WTC11 (cell line): Measurements from ENCODE around the gene ENTPD1. TPM values are rescaled to one million over a fixed set of nuclear protein-coding genes. Genes with fewer than 3 reads are reported as not detected.
"Not testable (repeated sequence)": the region's sequence is repeated elsewhere in the genome, so short reads cannot be mapped to it uniquely, and the experiment has no call there.

Source experiments
- ATAC-seq: fragments of 200-7000 bp; cut with Tn5 transposase; 2 replicates; pipeline ENCODE4 v1.10.0; 2021; ENCODE audit warnings: mild to moderate bottlenecking, moderate library complexity
- CTCF ChIA-PET: fragments of 300-600 bp; sonication (Branson Sonifier 250); formaldehyde crosslinking; loops from one replicate; lab custom pipeline; 2021; ENCODE audit warnings: antibody characterized with exemption; lab: Charles Lee
- POLR2A ChIA-PET: fragments of 350-600 bp; sonication (Branson Sonifier 250); formaldehyde crosslinking; loops from one replicate; lab custom pipeline; 2021; ENCODE audit warnings: antibody characterized with exemption; lab: Charles Lee
- DNase-seq: peaks from one replicate; pipeline ENCODE4 v3.0.0; 2021; ENCODE audit warnings: low spot score
- H3K27ac Mint-ChIP-seq: 2 replicates; pipeline ENCODE4 v1.8.0; 2021; ENCODE audit warnings: mixed read lengths
- H3K27me3 Mint-ChIP-seq: 2 replicates; pipeline ENCODE4 v1.8.0; 2021; ENCODE audit warnings: low read depth, mild to moderate bottlenecking, moderate library complexity, mixed read lengths
- H3K36me3 Mint-ChIP-seq: 2 replicates; pipeline ENCODE4 v1.8.0; 2021; ENCODE audit warnings: mixed read lengths
- H3K4me1 Mint-ChIP-seq: 2 replicates; pipeline ENCODE4 v1.8.0; 2022; ENCODE audit warnings: mixed read lengths
- H3K4me3 Mint-ChIP-seq: 2 replicates; pipeline ENCODE4 v1.8.0; 2021; ENCODE audit warnings: mild to moderate bottlenecking, moderate library complexity, mixed read lengths
- H3K9me3 Mint-ChIP-seq: 2 replicates; pipeline ENCODE4 v1.8.0; 2021; ENCODE audit warnings: mixed read lengths
- ARID4B ChIP-seq: sonication (generic); formaldehyde crosslinking; IDR thresholded peaks from 2 replicates; pipeline ENCODE4 v1.8.0; 2023; ENCODE audit warnings: missing genetic modification reagents, mild to moderate bottlenecking, borderline replicate concordance
- CDX4 ChIP-seq: fragments of 250-450 bp; sonication (Bioruptor Pico); IDR thresholded peaks from 2 replicates; pipeline ENCODE4 v1.9.0; 2021; ENCODE audit warnings: moderate library complexity, mild to moderate bottlenecking, inconsistent platforms, borderline replicate concordance
- CTCF ChIP-seq: fragments of 200-600 bp; IDR thresholded peaks from 2 replicates; pipeline ENCODE4 v1.8.0; 2022; ENCODE audit warnings: antibody characterized with exemption
- ETV6 ChIP-seq: sonication (generic); formaldehyde crosslinking; IDR thresholded peaks from 2 replicates; pipeline ENCODE4 v1.8.1; 2022; ENCODE audit warnings: mild to moderate bottlenecking, missing genetic modification reagents
- JUN ChIP-seq: sonication (generic); formaldehyde crosslinking; IDR thresholded peaks from 2 replicates; pipeline ENCODE4 v1.8.0; 2023; ENCODE audit warnings: mild to moderate bottlenecking, missing genetic modification reagents
- MAX ChIP-seq: sonication (generic); formaldehyde crosslinking; IDR thresholded peaks from 2 replicates; pipeline ENCODE4 v1.8.0; 2022; ENCODE audit warnings: mild to moderate bottlenecking, missing genetic modification reagents
- PREB ChIP-seq: sonication (generic); formaldehyde crosslinking; IDR thresholded peaks from 2 replicates; pipeline ENCODE4 v1.8.1; 2022; ENCODE audit warnings: mild to moderate bottlenecking, missing genetic modification reagents, moderate library complexity, borderline replicate concordance
- SMAD4 ChIP-seq: sonication (generic); formaldehyde crosslinking; IDR thresholded peaks from 2 replicates; pipeline ENCODE4 v1.8.0; 2022; ENCODE audit warnings: mild to moderate bottlenecking, missing genetic modification reagents
- SP1 ChIP-seq: sonication (generic); formaldehyde crosslinking; conservative IDR thresholded peaks from 2 replicates; pipeline ENCODE4 v1.8.1; 2022; ENCODE audit warnings: missing genetic modification reagents
- STAT6 ChIP-seq: sonication (generic); formaldehyde crosslinking; conservative IDR thresholded peaks from 2 replicates; pipeline ENCODE4 v1.8.1; 2023; ENCODE audit warnings: mild to moderate bottlenecking, low read depth, missing genetic modification reagents, moderate library complexity
- ZNF532 ChIP-seq: fragments of 250-450 bp; sonication (Bioruptor Pico); IDR thresholded peaks from 2 replicates; pipeline ENCODE4 v1.9.0; 2021; ENCODE audit warnings: mild to moderate bottlenecking, borderline replicate concordance
- ZNF671 ChIP-seq: fragments of 250-450 bp; sonication (Bioruptor Pico); IDR thresholded peaks from 2 replicates; pipeline ENCODE4 v1.8.0; 2021; ENCODE audit warnings: mild to moderate bottlenecking
- total RNA-seq: library from RNA; stranded (reverse); gene quantifications from 3 replicates; pipeline ENCODE4 v1.2.3, GENCODE V29; 2021

Gene ENTPD1
- total RNA-seq, 1 experiment from 2014 or later = 2.3 TPM

GRCh38 chr10:95729323-95730055 is 26.5 kb upstream of the ENTPD1 start (continued):
- TF ChIP-seq ARID4B (CRISPR knock-in tag) = no peak
- no peak for TF ChIP-seq ETV6 (CRISPR knock-in tag)
- no peak for TF ChIP-seq CDX4 (CRISPR knock-in tag)
- TF ChIP-seq ZNF532 (CRISPR knock-in tag) = no peak
- no peak for TF ChIP-seq ZNF671 (CRISPR knock-in tag)
- TF ChIP-seq, all 79 proteins: peak for 0

- ATAC-seq (no peak), DNase-seq (no peak)
- Mint-ChIP-seq H3K9me3 (peaks cover 46% of the 10 kb centered on the region), H3K36me3 (peaks cover 27% of the 10 kb centered on the region), H3K27me3 (peaks cover 10% of the 10 kb centered on the region; the same call in 1 of the 2 replicates), H3K4me3 (no peak overlapping the region), H3K4me1 (no peaks in the 10 kb centered on the region), H3K27ac (no peak overlapping the region)
- ChIA-PET CTCF (interaction anchor here (0.7 to 1.0 kb wide), 3 partner anchors 13 to 111 kb away, joined by 3 to 5 read pairs (median 4); partner anchors contain the start of gene TCTN3), POLR2A (no interaction called here)
- TF ChIP-seq JUN (CRISPR knock-in tag) (no peak), STAT6 (CRISPR knock-in tag) (no peak), MAX (CRISPR knock-in tag) (no peak), SP1 (no peak), PREB (CRISPR knock-in tag) (no peak), SMAD4 (CRISPR knock-in tag) (no peak), CTCF (no peak)
These were observed 25.7 kb upstream of the ENTPD1 start for GRCh38 chr10:95730233-95730632.

GRCh38 chr10:95732907-95733306 is 23.1 kb upstream of the ENTPD1 start:
- not testable (repeated sequence) for H3K27ac Mint-ChIP-seq
- CTCF ChIA-PET = interaction anchor here (1.4 kb wide), 1 partner anchor 39 kb away, joined by 4 read pairs; the partner anchor contains the start of gene TCTN3

More at GRCh38 chr10:95732907-95733306, 23.1 kb upstream of the ENTPD1 start:
- peaks cover 47% of the 10 kb centered on the region for H3K9me3 Mint-ChIP-seq
- H3K4me3 Mint-ChIP-seq, DNase-seq, H3K4me1 Mint-ChIP-seq, H3K27me3 Mint-ChIP-seq, ATAC-seq: not testable (repeated sequence)
- H3K36me3 Mint-ChIP-seq = peaks cover 27% of the 10 kb centered on the region
- POLR2A ChIA-PET = interaction anchor here (0.6 kb wide), 1 partner anchor 38 kb away, joined by 3 read pairs; no protein-coding TSS in a partner anchor
